Mesendoderm (in vitro differentiated cells): Measurements from ENCODE around the gene IL6ST. TPM values are rescaled to one million over a fixed set of nuclear protein-coding genes. Genes with fewer than 3 reads are reported as not detected.

Source experiments
- small RNA-seq: library from polyadenylated mRNA; stranded (forward); fragments of <200 nt; extraction: miRNeasy Mini kit (QIAGEN cat#:217004); gene quantifications from one replicate; pipeline ENCODE3, GENCODE V24; 2013; ENCODE audit not compliant: insufficient read depth

The IL6ST gene

Small RNA genes lying within 50 kb of the gene (small RNA-seq; reads per million reads assigned to genes)
- gene AC016596.1 (not detected), gene RF01210 (not detected)
